GM03348 (cell line): ENCODE data around the gene MAPK13.

Experiments used
- DNase-seq: peaks from one replicate; pipeline ENCODE4 v3.0.0; 2012; ENCODE audit warnings: low spot score

MAPK13 gene

GRCh38 chr6:36149476-36149875, 19.2 kb downstream of the MAPK13 start:
- DNase-seq, result no peak

- DNase-seq, result no peak
Measured at GRCh38 chr6:36150283-36150682, 20.0 kb downstream of the MAPK13 start.

- DNase-seq, result no peak
Measured at GRCh38 chr6:36154286-36154685, 24.0 kb downstream of the MAPK13 start.

- no peak for DNase-seq
Measured at GRCh38 chr6:36155662-36156061, 25.3 kb downstream of the MAPK13 start.

- no peak for DNase-seq
Measured at GRCh38 chr6:36160147-36160760, 29.9 kb downstream of the MAPK13 start.

- no peak for DNase-seq
Measured at GRCh38 chr6:36169023-36170007, 39.0 kb downstream of the MAPK13 start.

- DNase-seq, result no peak
Measured at GRCh38 chr6:36170704-36171103, 40.4 kb downstream of the MAPK13 start.

GRCh38 chr6:36171573-36171972, 41.3 kb downstream of the MAPK13 start:
- no peak for DNase-seq

- no peak for DNase-seq
Measured at GRCh38 chr6:36177166-36177565, 46.9 kb downstream of the MAPK13 start.

- DNase-seq, result no peak
Measured at GRCh38 chr6:36178544-36178943, 48.2 kb downstream of the MAPK13 start.

- no peak for DNase-seq
Measured at GRCh38 chr6:36180126-36180525, 49.8 kb downstream of the MAPK13 start.

GRCh38 chr6:36184311-36184710, 54.0 kb downstream of the MAPK13 start:
- no peak for DNase-seq

GRCh38 chr6:36186199-36186598, 55.9 kb downstream of the MAPK13 start:
- no peak for DNase-seq

- no peak for DNase-seq
Measured at GRCh38 chr6:36187446-36187845, 57.1 kb downstream of the MAPK13 start.
